Adrenal gland (tissue), 12 donors: ENCODE results near the gene KIF1A. TPM values are rescaled to one million over a fixed set of nuclear protein-coding genes. Genes with fewer than 3 reads are reported as not detected.

Experiments used
- DNase-seq, 7 donors: peaks; one replicate each; pipeline ENCODE4 v3.0.0-alpha.2; 2019 to 2020
- H3K27ac ChIP-seq, 5 donors: fragments of 200-600 bp; sonication (generic) in 4 of 5; 1 replicate in 3 of 5; 2 replicates in 2 of 5; pipeline versions ENCODE4 v1.5.1 to v1.8.0; 2016 to 2020; ENCODE audit warnings: mild to moderate bottlenecking in 1 of 5
- H3K27me3 ChIP-seq: fragments of 200-600 bp; 2 replicates; pipeline ENCODE4 v1.8.0; 2021
- H3K36me3 ChIP-seq, 2 donors: fragments of 200-600 bp; replicated peaks in 1 of 2; 1 replicate in 1 of 2; 2 replicates in 1 of 2; pipeline versions ENCODE4 v1.5.1 to v1.8.0; 2018 to 2022
- H3K4me1 ChIP-seq, 2 donors: fragments of 200-600 bp; replicated peaks in 1 of 2; 1 replicate in 1 of 2; 2 replicates in 1 of 2; pipeline versions ENCODE4 v1.5.1 to v1.8.0; 2018 to 2021
- H3K4me3 ChIP-seq, 4 donors: fragments of 200-600 bp; sonication (generic) in 3 of 4; one replicate each; pipeline ENCODE4 v1.5.1; 2016 to 2018
- H3K9me3 ChIP-seq, 3 donors: fragments of 200-600 bp; sonication (generic) in 1 of 3; replicated peaks in 1 of 3; 1 replicate in 2 of 3; 2 replicates in 1 of 3; pipeline versions ENCODE4 v1.5.1 to v1.8.0; 2016 to 2021
- POLR2A ChIP-seq, 2 donors: fragments of 450-650 bp; IDR thresholded peaks; one replicate each; pipeline ENCODE4 v1.6.1; 2017; ENCODE audit warnings: antibody characterized with exemption in 2 of 2, mild to moderate bottlenecking in 2 of 2, moderate library complexity in 1 of 2
- WGBS, 4 donors: extraction: QIAGEN DNeasy Blood & Tissue Kit in 2 of 4; methylation state at CpG; one replicate each; pipeline versions ENCODE4 v1.1.5 to v1.1.7; 2013 to 2017; 5-methylcytosine and 5-hydroxymethylcytosine counted together
- intact Hi-C, 2 donors: fragments of 100-400 bp; cut with DNase I; formaldehyde crosslinking; loops; one replicate each; pipeline versions ENCODE4 v1.14.1 to v1.15.0; 2022 to 2023
- polyA plus RNA-seq, 3 donors: library from polyadenylated mRNA; stranded (reverse); fragments of 200-250 nt in 2 of 3; fragments of 350-450 nt in 1 of 3; fragmentation: Illumina TruSeq in 1 of 3; extraction: RNeasy Lipid Tissue Mini Kit (QIAGEN cat#74804) in 1 of 3; gene quantifications; one replicate each; pipeline ENCODE4 v1.2.3, GENCODE V29; 2013 to 2014
- total RNA-seq, 9 donors: library from RNA; depleted of rRNA in 4 of 9; stranded (reverse); fragments of >200 nt in 4 of 9; fragments of 120-200 nt in 1 of 9; fragmentation: NEBNext Ultra II Directional in 1 of 9; extraction: Animal tissue kit (Norgen Biotek cat#: 25700) in 1 of 9; gene quantifications; one replicate each; pipeline versions ENCODE4 v1.1.0 to v1.2.4, GENCODE V29; 2013 to 2023
- TF ChIP-seq, protein P1 (sequence below), 6 experiments: fragments of 450-650 bp in 4 of 6; fragments of 200-600 bp in 2 of 6; sonication (generic) in 1 of 6; IDR thresholded peaks; 1 replicate in 5 of 6; 2 replicates in 1 of 6; pipeline versions ENCODE4 v1.5.1 to v1.8.0; 2016 to 2021; ENCODE audit warnings: antibody characterized with exemption in 6 of 6, mild to moderate bottlenecking in 2 of 6, moderate library complexity in 1 of 6
- donor health status: healthy with polysubstance abuse.
- donor health status: Bipolar disorder and iron deficiency.
- donor health status: DM: yes; HTN: yes; CAD: no.
- donor health status: DM: no; HTN: no; CAD: no.
- donor health status: DM: no; HTN: no; CAD: no.
- donor health status: DM: yes; HTN: yes; CAD: no.

The KIF1A gene
- total and polyA plus RNA-seq, 12 donors, result 0.35 to 106 (median 11.5) TPM

DNA sequence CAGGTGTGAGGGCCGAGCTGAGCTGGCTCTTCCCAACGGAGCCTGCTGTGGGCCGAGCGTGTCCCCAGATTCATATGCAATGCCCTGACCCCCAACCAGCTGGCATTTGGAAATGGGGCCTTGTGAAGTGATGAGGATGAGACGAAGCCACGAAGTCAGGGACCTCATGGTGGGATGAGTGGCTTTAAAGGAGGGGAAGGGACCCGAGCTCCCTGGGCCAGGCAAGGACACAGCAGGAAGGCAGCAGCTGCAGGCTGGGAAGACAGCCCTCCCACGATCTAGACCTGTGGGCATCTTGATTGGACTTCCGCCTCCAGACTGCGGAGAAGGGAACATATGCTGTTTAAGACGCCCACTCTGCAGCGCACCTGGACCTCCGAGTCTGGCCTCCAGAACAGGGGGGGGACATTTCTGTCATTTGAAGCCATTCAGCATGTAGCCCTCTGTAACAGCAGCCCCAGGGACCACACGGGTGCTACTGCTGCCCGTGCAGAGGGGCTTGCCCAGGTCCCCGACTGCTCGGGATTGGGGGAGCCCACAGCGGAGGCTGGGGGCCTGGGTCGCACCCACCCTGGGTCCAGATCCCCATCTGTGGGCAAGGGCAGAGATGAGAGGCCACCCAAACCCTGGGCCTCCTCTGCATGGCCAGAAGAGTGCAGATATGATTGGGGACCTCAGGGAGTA lies 27.2 kb downstream of the KIF1A start:
- WGBS, 4 donors, result 64 to 71% (median 69%) methylated on average over 13 to 19 of the region's 19 CpGs
- H3K4me1 ChIP-seq, result no peaks in the 10 kb centered on the region
- intact Hi-C loops, result no loop called here
- H3K4me3 ChIP-seq, result no peak overlapping the region
- no peaks in the 10 kb centered on the region for H3K27me3 ChIP-seq
- TF ChIP-seq, protein P1, sequence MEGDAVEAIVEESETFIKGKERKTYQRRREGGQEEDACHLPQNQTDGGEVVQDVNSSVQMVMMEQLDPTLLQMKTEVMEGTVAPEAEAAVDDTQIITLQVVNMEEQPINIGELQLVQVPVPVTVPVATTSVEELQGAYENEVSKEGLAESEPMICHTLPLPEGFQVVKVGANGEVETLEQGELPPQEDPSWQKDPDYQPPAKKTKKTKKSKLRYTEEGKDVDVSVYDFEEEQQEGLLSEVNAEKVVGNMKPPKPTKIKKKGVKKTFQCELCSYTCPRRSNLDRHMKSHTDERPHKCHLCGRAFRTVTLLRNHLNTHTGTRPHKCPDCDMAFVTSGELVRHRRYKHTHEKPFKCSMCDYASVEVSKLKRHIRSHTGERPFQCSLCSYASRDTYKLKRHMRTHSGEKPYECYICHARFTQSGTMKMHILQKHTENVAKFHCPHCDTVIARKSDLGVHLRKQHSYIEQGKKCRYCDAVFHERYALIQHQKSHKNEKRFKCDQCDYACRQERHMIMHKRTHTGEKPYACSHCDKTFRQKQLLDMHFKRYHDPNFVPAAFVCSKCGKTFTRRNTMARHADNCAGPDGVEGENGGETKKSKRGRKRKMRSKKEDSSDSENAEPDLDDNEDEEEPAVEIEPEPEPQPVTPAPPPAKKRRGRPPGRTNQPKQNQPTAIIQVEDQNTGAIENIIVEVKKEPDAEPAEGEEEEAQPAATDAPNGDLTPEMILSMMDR (IDR thresholded peaks at IDR 0.05), result no peak
- no peaks in the 10 kb centered on the region for H3K9me3 ChIP-seq
- DNase-seq, result no peak
- H3K36me3 ChIP-seq, result no peaks in the 10 kb centered on the region
- no peak overlapping the region for H3K27ac ChIP-seq

DNA sequence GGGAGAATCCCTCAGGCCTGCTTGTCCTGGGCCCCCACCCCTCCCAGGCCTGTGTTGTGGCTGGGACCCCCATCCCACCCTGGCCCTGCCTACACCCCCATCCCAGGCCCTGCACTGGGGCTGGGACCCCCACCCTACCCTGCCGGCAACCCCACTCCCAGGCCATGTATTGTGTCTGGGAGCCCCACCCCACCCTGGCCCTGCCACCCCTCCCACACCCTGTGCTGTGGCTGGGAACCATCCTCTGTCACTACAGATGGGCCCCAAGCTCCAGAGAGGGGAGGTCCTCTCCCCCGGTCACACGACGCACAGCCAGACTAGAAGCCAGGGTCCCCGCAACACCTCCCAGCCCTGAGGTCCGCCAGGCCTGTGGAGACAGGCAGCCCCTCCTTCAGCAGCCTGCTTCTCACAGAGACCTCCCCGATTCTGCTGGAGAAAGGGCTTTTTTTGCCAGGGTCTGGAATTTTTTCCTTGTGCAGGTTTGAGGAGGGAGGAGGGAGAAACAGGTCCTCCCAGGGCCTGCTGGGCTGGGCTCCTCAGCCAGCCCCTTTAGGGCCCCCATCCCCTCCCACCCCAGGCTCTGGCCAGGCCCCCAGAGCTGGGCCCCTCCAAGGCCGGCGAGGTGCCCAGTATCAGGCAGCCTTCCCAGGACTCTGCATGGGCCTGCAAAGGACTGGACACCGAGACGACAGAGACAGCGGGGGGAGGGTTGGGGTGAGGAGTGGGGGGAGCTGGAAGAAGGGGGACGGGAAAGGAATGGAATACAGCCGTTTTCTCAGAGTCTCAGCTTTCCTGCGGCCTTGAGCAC lies 28.0 kb downstream of the KIF1A start:
- intact Hi-C loops, result no loop called here
- Histone ChIP-seq H3K9me3 (no peaks in the 10 kb centered on the region), H3K27ac (no peak overlapping the region), H3K4me3 (no peak overlapping the region), H3K27me3 (no peaks in the 10 kb centered on the region), H3K36me3 (no peaks in the 10 kb centered on the region), H3K4me1 (no peaks in the 10 kb centered on the region)
- 48 to 63% (median 54%) methylated on average over 4 to 15 of the region's 15 CpGs for WGBS, 4 donors
- TF ChIP-seq, protein P1 (IDR thresholded peaks at IDR 0.05), result no peak
- no peak for TF ChIP-seq POLR2A (IDR thresholded peaks at IDR 0.05)
- no peak for DNase-seq

DNA sequence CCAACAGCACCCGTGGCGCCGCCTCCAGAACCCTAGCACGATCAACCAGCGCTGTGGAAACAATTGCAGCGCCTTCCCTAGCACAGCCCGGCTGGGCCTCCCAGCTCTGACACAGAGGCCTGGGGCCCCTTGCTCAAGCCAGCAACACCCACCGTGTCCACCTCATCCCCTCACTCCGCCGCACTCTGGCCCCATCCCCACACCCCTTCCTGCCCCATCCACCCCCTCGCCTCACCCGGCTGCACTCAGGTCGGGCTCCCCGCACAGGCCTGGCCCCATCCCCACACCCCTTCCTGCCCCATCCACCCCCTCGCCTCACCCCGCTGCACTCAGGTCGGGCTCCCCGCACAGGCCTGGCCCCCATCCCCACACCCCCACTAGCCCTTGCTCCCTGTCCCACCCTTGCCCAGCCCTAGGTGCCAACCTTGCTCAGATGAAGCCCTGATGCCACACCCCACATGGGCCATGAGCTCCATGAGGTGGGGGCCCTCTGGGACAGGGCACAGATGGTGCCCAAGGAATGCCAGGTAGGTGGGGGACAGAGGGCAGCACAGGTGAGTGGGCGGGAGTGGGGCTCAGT lies 28.7 kb downstream of the KIF1A start:
- Histone ChIP-seq H3K27ac (no peak overlapping the region), H3K4me3 (no peak overlapping the region), H3K36me3 (no peaks in the 10 kb centered on the region), H3K9me3 (no peaks in the 10 kb centered on the region), H3K27me3 (no peaks in the 10 kb centered on the region), H3K4me1 (no peaks in the 10 kb centered on the region)
- intact Hi-C loops, result no loop called here
- no peak for DNase-seq
- WGBS, 4 donors, result 84 to 96% (median 89%) methylated on average over 11 to 19 of the region's 19 CpGs
- TF ChIP-seq, protein P1 (IDR thresholded peaks at IDR 0.05), result no peak
- TF ChIP-seq POLR2A (IDR thresholded peaks at IDR 0.05), result no peak

DNA sequence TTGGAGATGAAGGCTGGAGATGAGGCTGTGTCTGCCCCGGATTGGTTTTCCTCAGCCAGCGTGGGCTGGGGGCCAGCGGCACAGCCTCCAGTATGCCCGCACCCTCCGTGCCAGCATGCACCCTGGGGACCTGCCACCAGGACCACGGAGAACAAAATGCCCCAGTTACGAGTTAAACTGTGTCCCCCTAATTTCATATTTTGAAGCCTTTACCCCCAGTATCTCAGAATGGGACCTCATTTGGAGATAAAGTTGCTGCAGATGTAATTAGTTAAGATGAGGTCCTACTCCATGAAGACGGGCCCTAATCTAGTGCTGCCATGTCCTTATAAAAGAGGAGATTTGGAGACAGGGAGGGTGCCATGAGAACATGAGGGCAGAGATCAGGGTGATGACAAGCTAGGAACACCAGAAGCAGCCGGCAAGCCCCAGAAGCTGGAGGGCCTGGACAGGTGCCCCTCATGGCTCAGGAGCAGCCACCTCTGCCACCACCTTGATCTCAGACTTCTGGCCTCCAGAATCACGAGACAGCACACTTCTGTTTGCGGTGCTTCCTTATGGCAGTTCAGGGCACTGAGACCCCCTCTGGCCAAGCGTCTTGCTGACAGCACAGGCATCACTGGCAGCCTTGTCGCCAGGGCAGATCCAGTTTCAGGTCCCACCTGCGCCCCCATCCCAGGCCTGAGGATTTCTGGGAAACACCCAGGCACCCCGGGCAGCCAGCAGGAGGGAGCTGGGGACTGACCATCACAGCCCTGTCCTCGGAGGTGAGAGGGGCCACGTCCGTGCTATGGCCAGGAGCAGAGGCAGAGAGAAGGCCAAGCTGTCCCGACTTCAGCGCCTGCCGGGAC lies 29.4 kb downstream of the KIF1A start:
- TF ChIP-seq POLR2A (IDR thresholded peaks at IDR 0.05), result no peak
- TF ChIP-seq, protein P1 (IDR thresholded peaks at IDR 0.05), result no peak
- Histone ChIP-seq H3K36me3 (no peaks in the 10 kb centered on the region), H3K27me3 (no peaks in the 10 kb centered on the region), H3K9me3 (no peaks in the 10 kb centered on the region), H3K4me3 (no peak overlapping the region), H3K27ac (no peak overlapping the region), H3K4me1 (no peaks in the 10 kb centered on the region)
- WGBS, 4 donors, result 89 to 93% (median 90%) methylated on average over 14 to 21 of the region's 21 CpGs
- DNase-seq, result no peak
- intact Hi-C loops, result no loop called here
